ENCODE results near the gene WDR4.
A peak's percentile ranks its signal among the peaks of the same experiment; 100 is the strongest.
"Not testable (repeated sequence)": the region's sequence is repeated elsewhere in the genome, so short reads cannot be mapped to it uniquely, and the experiment has no call there.

Gene WDR4

GRCh38 chr21:42878993-42879787 lies at the start of gene WDR4:
Gene WDR4, minus strand, starts transcription at chr21:42879539. Its CDS starts 44 bp downstream, at chr21:42879495.
- peak within 1 kb of the TSS; percentile 97 for H3K4me3 ChIP-seq (ENCODE audit: low read length)
- peak within 1 kb of the TSS; percentile 84 for H3K9ac ChIP-seq (ENCODE audit: low read length)
- no peaks in the 10 kb centered on the region for H3K9me3 ChIP-seq (ENCODE audit: control insufficient read depth, low read length)
- no peaks in the 10 kb centered on the region for H3K27me3 ChIP-seq (ENCODE audit: control insufficient read depth, insufficient read depth, low read length)
- peaks cover 4% of the 10 kb centered on the region for H3K4me1 ChIP-seq (ENCODE audit: control insufficient read depth, insufficient read depth, low read length)
- no peaks in the 10 kb centered on the region for H3K36me3 ChIP-seq (ENCODE audit: control insufficient read depth, insufficient read depth, low read length)

- H3K4me1 ChIP-seq (ENCODE audit: control insufficient read depth, insufficient read depth, low read length); H3K9me3 ChIP-seq (ENCODE audit: control insufficient read depth, low read length); H3K36me3 ChIP-seq (ENCODE audit: control insufficient read depth, insufficient read depth, low read length); H3K4me3 ChIP-seq (ENCODE audit: low read length); H3K27me3 ChIP-seq (ENCODE audit: control insufficient read depth, insufficient read depth, low read length); H3K9ac ChIP-seq (ENCODE audit: low read length): not testable (repeated sequence)
Observed at GRCh38 chr21:42927474-42928200, 48.3 kb upstream of the WDR4 start.

GRCh38 chr21:42925114-42925926 lies 46.0 kb upstream of the WDR4 start, which contains the start of gene ERVH48-1:
Gene ERVH48-1, minus strand, starts transcription at chr21:42925630. Its CDS starts 6,624 bp downstream, at chr21:42919006.
- no peaks in the 10 kb centered on the region for H3K9me3 ChIP-seq (ENCODE audit: control insufficient read depth, low read length)
- no peaks in the 10 kb centered on the region for H3K27me3 ChIP-seq (ENCODE audit: control insufficient read depth, insufficient read depth, low read length)
- H3K4me1 ChIP-seq (ENCODE audit: control insufficient read depth, insufficient read depth, low read length), result peaks cover 7% of the 10 kb centered on the region
- H3K4me3 ChIP-seq (ENCODE audit: low read length), result no peak within 1 kb of the TSS
- H3K36me3 ChIP-seq (ENCODE audit: control insufficient read depth, insufficient read depth, low read length), result no peaks in the 10 kb centered on the region
- no peak within 1 kb of the TSS for H3K9ac ChIP-seq (ENCODE audit: low read length)

GRCh38 chr21:42924433-42924751 lies 45.1 kb upstream of the WDR4 start:
- Histone ChIP-seq H3K36me3 (ENCODE audit: control insufficient read depth, insufficient read depth, low read length) (peaks cover 3% of the 10 kb centered on the region), H3K9ac (ENCODE audit: low read length) (peak overlapping the region; percentile 30), H3K27me3 (ENCODE audit: control insufficient read depth, insufficient read depth, low read length) (no peaks in the 10 kb centered on the region), H3K4me3 (ENCODE audit: low read length) (no peak overlapping the region), H3K9me3 (ENCODE audit: control insufficient read depth, low read length) (no peaks in the 10 kb centered on the region), H3K4me1 (ENCODE audit: control insufficient read depth, insufficient read depth, low read length) (peaks cover 7% of the 10 kb centered on the region)

- Histone ChIP-seq H3K4me3 (ENCODE audit: low read length) (no peak overlapping the region), H3K27me3 (ENCODE audit: control insufficient read depth, insufficient read depth, low read length) (no peaks in the 10 kb centered on the region), H3K9ac (ENCODE audit: low read length) (peak overlapping the region; percentile 30), H3K9me3 (ENCODE audit: control insufficient read depth, low read length) (no peaks in the 10 kb centered on the region), H3K36me3 (ENCODE audit: control insufficient read depth, insufficient read depth, low read length) (peaks cover 3% of the 10 kb centered on the region), H3K4me1 (ENCODE audit: control insufficient read depth, insufficient read depth, low read length) (peaks cover 7% of the 10 kb centered on the region)
Observed at GRCh38 chr21:42923553-42924432, 44.5 kb upstream of the WDR4 start.

- Histone ChIP-seq H3K9me3 (ENCODE audit: control insufficient read depth, low read length) (no peaks in the 10 kb centered on the region), H3K27me3 (ENCODE audit: control insufficient read depth, insufficient read depth, low read length) (no peaks in the 10 kb centered on the region), H3K36me3 (ENCODE audit: control insufficient read depth, insufficient read depth, low read length) (peaks cover 3% of the 10 kb centered on the region), H3K4me3 (ENCODE audit: low read length) (no peak overlapping the region), H3K4me1 (ENCODE audit: control insufficient read depth, insufficient read depth, low read length) (peaks cover 7% of the 10 kb centered on the region), H3K9ac (ENCODE audit: low read length) (no peak overlapping the region)
Observed at GRCh38 chr21:42922918-42923317, 43.6 kb upstream of the WDR4 start.

- Histone ChIP-seq H3K36me3 (ENCODE audit: control insufficient read depth, insufficient read depth, low read length) (peaks cover 3% of the 10 kb centered on the region), H3K27me3 (ENCODE audit: control insufficient read depth, insufficient read depth, low read length) (no peaks in the 10 kb centered on the region), H3K4me1 (ENCODE audit: control insufficient read depth, insufficient read depth, low read length) (peaks cover 7% of the 10 kb centered on the region), H3K9ac (ENCODE audit: low read length) (no peak overlapping the region), H3K9me3 (ENCODE audit: control insufficient read depth, low read length) (no peaks in the 10 kb centered on the region), H3K4me3 (ENCODE audit: low read length) (no peak overlapping the region)
Observed at GRCh38 chr21:42921927-42922326, 42.6 kb upstream of the WDR4 start.

- Histone ChIP-seq H3K36me3 (ENCODE audit: control insufficient read depth, insufficient read depth, low read length) (peaks cover 3% of the 10 kb centered on the region), H3K4me3 (ENCODE audit: low read length) (no peak overlapping the region), H3K27me3 (ENCODE audit: control insufficient read depth, insufficient read depth, low read length) (no peaks in the 10 kb centered on the region), H3K9me3 (ENCODE audit: control insufficient read depth, low read length) (no peaks in the 10 kb centered on the region), H3K4me1 (ENCODE audit: control insufficient read depth, insufficient read depth, low read length) (no peaks in the 10 kb centered on the region), H3K9ac (ENCODE audit: low read length) (no peak overlapping the region)
Observed at GRCh38 chr21:42918291-42918690, 39.0 kb upstream of the WDR4 start.

GRCh38 chr21:42913476-42913875 lies 34.1 kb upstream of the WDR4 start:
- no peaks in the 10 kb centered on the region for H3K36me3 ChIP-seq (ENCODE audit: control insufficient read depth, insufficient read depth, low read length)
- H3K9me3 ChIP-seq (ENCODE audit: control insufficient read depth, low read length), result no peaks in the 10 kb centered on the region
- no peaks in the 10 kb centered on the region for H3K4me1 ChIP-seq (ENCODE audit: control insufficient read depth, insufficient read depth, low read length)
- no peak overlapping the region for H3K9ac ChIP-seq (ENCODE audit: low read length)
- no peaks in the 10 kb centered on the region for H3K27me3 ChIP-seq (ENCODE audit: control insufficient read depth, insufficient read depth, low read length)
- no peak overlapping the region for H3K4me3 ChIP-seq (ENCODE audit: low read length)

- not testable (repeated sequence) for H3K4me1 ChIP-seq (ENCODE audit: control insufficient read depth, insufficient read depth, low read length); H3K36me3 ChIP-seq (ENCODE audit: control insufficient read depth, insufficient read depth, low read length); H3K9me3 ChIP-seq (ENCODE audit: control insufficient read depth, low read length); H3K9ac ChIP-seq (ENCODE audit: low read length); H3K4me3 ChIP-seq (ENCODE audit: low read length); H3K27me3 ChIP-seq (ENCODE audit: control insufficient read depth, insufficient read depth, low read length)
Observed at GRCh38 chr21:42911920-42912319, 32.6 kb upstream of the WDR4 start.

- not testable (repeated sequence) for H3K36me3 ChIP-seq (ENCODE audit: control insufficient read depth, insufficient read depth, low read length); H3K27me3 ChIP-seq (ENCODE audit: control insufficient read depth, insufficient read depth, low read length)
Observed at GRCh38 chr21:42908484-42908883, 29.1 kb upstream of the WDR4 start.

More at GRCh38 chr21:42908484-42908883, 29.1 kb upstream of the WDR4 start:
- not testable (repeated sequence) for H3K9me3 ChIP-seq (ENCODE audit: control insufficient read depth, low read length); H3K9ac ChIP-seq (ENCODE audit: low read length); H3K4me1 ChIP-seq (ENCODE audit: control insufficient read depth, insufficient read depth, low read length); H3K4me3 ChIP-seq (ENCODE audit: low read length)

Data from mucosa of stomach (tissue), 1 donor.